IMR-90 (cell line): ENCODE data around the gene RAB3IL1. TPM values are rescaled to one million over a fixed set of nuclear protein-coding genes. Genes with fewer than 3 reads are reported as not detected.

Experiments
- ATAC-seq: fragments of 200-7000 bp; cut with Tn5 transposase; 2 replicates; pipeline ENCODE4 v1.9.1; 2020; ENCODE audit warnings: low read depth, mild to moderate bottlenecking, moderate library complexity
- BruUV-seq: library from RNA; stranded (reverse); fragments of 400-500 nt; replicated peaks from 2 replicates; lab custom pipeline; 2021; lab: Mats Ljungman, UMichigan
- CTCF ChIA-PET: fragments of 300-600 bp; formaldehyde crosslinking; extraction: SDS; loops from one replicate; lab custom pipeline; 2021; ENCODE audit warnings: antibody characterized with exemption; lab: Yijun Ruan, JAX
- POLR2A ChIA-PET: fragments of 300-600 bp; sonication (Branson Sonifier 250); formaldehyde crosslinking; loops from one replicate; lab custom pipeline; 2022; ENCODE audit warnings: antibody characterized with exemption; ENCODE audit not compliant: unreplicated experiment; lab: Charles Lee
- DNase-seq: peaks from one replicate; pipeline ENCODE4 v3.0.0; 2013
- H2AFZ ChIP-seq: replicated peaks from 2 replicates; pipeline ENCODE3; 2013; ENCODE audit warnings: low read length, mild to moderate bottlenecking; ENCODE audit not compliant: poor library complexity
- H2AK5ac ChIP-seq: 2 replicates; pipeline ENCODE4 v1.6.1; 2013; ENCODE audit warnings: low read depth, low read length, inconsistent platforms
- H2AK9ac ChIP-seq: replicated peaks from 2 replicates; pipeline ENCODE3; 2013; ENCODE audit warnings: mild to moderate bottlenecking, low read depth, low read length, moderate library complexity; ENCODE audit not compliant: poor library complexity
- H2BK120ac ChIP-seq: 2 replicates; pipeline ENCODE4 v1.6.1; 2013; ENCODE audit warnings: low read depth, low read length, inconsistent platforms
- H2BK15ac ChIP-seq: 3 replicates; pipeline ENCODE4 v1.6.1; 2013; ENCODE audit warnings: low read depth, low read length, inconsistent platforms
- H2BK20ac ChIP-seq: 2 replicates; pipeline ENCODE4 v1.6.1; 2013; ENCODE audit warnings: low read depth, mild to moderate bottlenecking, inconsistent platforms, low read length, moderate library complexity
- H2BK5ac ChIP-seq: 2 replicates; pipeline ENCODE4 v1.6.1; 2013; ENCODE audit warnings: mild to moderate bottlenecking, low read depth, low read length, inconsistent platforms; ENCODE audit not compliant: poor library complexity, severe bottlenecking
- H3K14ac ChIP-seq: replicated peaks from 2 replicates; pipeline ENCODE4 v1.6.1; 2013; ENCODE audit warnings: low read depth, low read length, inconsistent platforms
- H3K18ac ChIP-seq: 2 replicates; pipeline ENCODE4 v1.6.1; 2013; ENCODE audit warnings: low read depth, low read length, control low read depth
- H3K23ac ChIP-seq: 2 replicates; pipeline ENCODE4 v1.6.1; 2013; ENCODE audit warnings: low read depth, low read length, inconsistent platforms
- H3K27ac ChIP-seq: 2 replicates; pipeline ENCODE4 v1.5.1; 2013; ENCODE audit warnings: mild to moderate bottlenecking, control low read depth, low read length; ENCODE audit not compliant: insufficient read depth
- H3K27me3 ChIP-seq: 2 replicates; pipeline ENCODE4 v1.6.1; 2013; ENCODE audit warnings: low read length; ENCODE audit not compliant: control insufficient read depth, insufficient read depth
- H3K36me3 ChIP-seq: 2 replicates; pipeline ENCODE4 v1.6.1; 2013; ENCODE audit warnings: low read length, mixed read lengths; ENCODE audit not compliant: control insufficient read depth, insufficient read depth
- H3K4ac ChIP-seq: 2 replicates; pipeline ENCODE4 v1.6.1; 2013; ENCODE audit warnings: low read depth, low read length, inconsistent platforms
- H3K4me1 ChIP-seq: 2 replicates; pipeline ENCODE4 v1.6.1; 2013; ENCODE audit warnings: low read length, mixed read lengths; ENCODE audit not compliant: control insufficient read depth, insufficient read depth
- H3K4me2 ChIP-seq: 2 replicates; pipeline ENCODE4 v1.6.1; 2013; ENCODE audit warnings: low read depth, mild to moderate bottlenecking, control low read depth, low read length, moderate library complexity
- H3K4me3 ChIP-seq: 2 replicates; pipeline ENCODE4 v1.5.1; 2013; ENCODE audit warnings: low read depth, mild to moderate bottlenecking, control low read depth, low read length, moderate library complexity; ENCODE audit not compliant: insufficient read depth
- H3K56ac ChIP-seq: 2 replicates; pipeline ENCODE4 v1.6.1; 2013; ENCODE audit warnings: low read length, inconsistent platforms; ENCODE audit not compliant: insufficient read depth; ENCODE audit errors: extremely low read depth
- H3K79me1 ChIP-seq, 2 experiments: 2 replicates each; pipeline ENCODE4 v1.6.1; 2013; ENCODE audit warnings: low read length in 2 of 2, inconsistent platforms in 1 of 2, low read depth in 1 of 2
- H3K9ac ChIP-seq: 2 replicates; pipeline ENCODE4 v1.6.1; 2013; ENCODE audit warnings: low read depth, low read length, control low read depth
- H3K9me1 ChIP-seq: 2 replicates; pipeline ENCODE4 v1.6.1; 2013; ENCODE audit warnings: low read length, inconsistent platforms; ENCODE audit not compliant: insufficient read depth
- H3K9me3 ChIP-seq: 2 replicates; pipeline ENCODE4 v1.6.1; 2013; ENCODE audit warnings: low read length; ENCODE audit not compliant: control insufficient read depth, insufficient read depth
- H4K20me1 ChIP-seq: 2 replicates; pipeline ENCODE4 v1.6.1; 2013; ENCODE audit warnings: low read length, inconsistent platforms; ENCODE audit not compliant: insufficient read depth
- H4K5ac ChIP-seq: 2 replicates; pipeline ENCODE4 v1.6.1; 2013; ENCODE audit warnings: mild to moderate bottlenecking, low read depth, low read length, control low read depth
- H4K8ac ChIP-seq, 2 experiments: 2 replicates each; pipeline ENCODE4 v1.6.1; 2013; ENCODE audit warnings: low read depth in 2 of 2, low read length in 2 of 2, control low read depth in 1 of 2, inconsistent platforms in 1 of 2
- H4K91ac ChIP-seq: 2 replicates; pipeline ENCODE4 v1.6.1; 2013; ENCODE audit warnings: low read depth, low read length, inconsistent platforms; ENCODE audit not compliant: insufficient read depth
- BHLHE40 ChIP-seq: fragments of 150-350 bp; IDR thresholded peaks from 2 replicates; pipeline ENCODE4 v1.6.1; 2016; ENCODE audit warnings: mild to moderate bottlenecking, low read depth, low read length
- CEBPB ChIP-seq: IDR thresholded peaks from 2 replicates; pipeline ENCODE4 v1.6.1; 2012; ENCODE audit warnings: low read depth, low read length, improper control_type of control experiment
- CHD1 ChIP-seq: IDR thresholded peaks from 2 replicates; pipeline ENCODE4 v1.6.1; 2012; ENCODE audit warnings: low read depth, low read length, improper control_type of control experiment
- FOS ChIP-seq: fragments of 150-350 bp; IDR thresholded peaks from 2 replicates; pipeline ENCODE4 v1.6.1; 2016; ENCODE audit warnings: low read depth, low read length
- MAFK ChIP-seq: IDR thresholded peaks from 2 replicates; pipeline ENCODE4 v1.6.1; 2012; ENCODE audit warnings: low read depth, low read length, improper control_type of control experiment
- MAZ ChIP-seq: IDR thresholded peaks from 2 replicates; pipeline ENCODE4 v1.6.1; 2012; ENCODE audit warnings: low read depth, mild to moderate bottlenecking, low read length, improper control_type of control experiment, moderate library complexity, borderline replicate concordance
- MXI1 ChIP-seq: IDR thresholded peaks from 2 replicates; pipeline ENCODE4 v1.6.1; 2012; ENCODE audit warnings: low read depth, mild to moderate bottlenecking, low read length, moderate library complexity, borderline replicate concordance
- POLR2A ChIP-seq: IDR thresholded peaks from 2 replicates; pipeline ENCODE4 v1.6.1; 2012; ENCODE audit warnings: mild to moderate bottlenecking, low read depth, low read length
- RAD21 ChIP-seq: IDR thresholded peaks from 2 replicates; pipeline ENCODE4 v1.6.1; 2012; ENCODE audit warnings: low read length, improper control_type of control experiment
- RCOR1 ChIP-seq: IDR thresholded peaks from 2 replicates; pipeline ENCODE4 v1.6.1; 2012; ENCODE audit warnings: mild to moderate bottlenecking, low read length, improper control_type of control experiment; ENCODE audit not compliant: insufficient replicate concordance
- RFX5 ChIP-seq: IDR thresholded peaks from 2 replicates; pipeline ENCODE4 v1.8.0; 2012; ENCODE audit warnings: low read depth, mild to moderate bottlenecking, low read length, moderate library complexity
- SMC3 ChIP-seq: fragments of 150-350 bp; IDR thresholded peaks from 2 replicates; pipeline ENCODE4 v1.6.1; 2016; ENCODE audit warnings: low read depth, mild to moderate bottlenecking, antibody characterized with exemption, low read length, moderate library complexity
- WGBS, 2 experiments: methylation state at CpG; one replicate each; pipeline versions ENCODE4 v1.1.5 to v1.1.7; 2013; ENCODE audit warnings: missing lambda C conversion rate in 2 of 2; ENCODE audit not compliant: insufficient read length in 1 of 2; ENCODE audit errors: extremely low coverage in 2 of 2; 5-methylcytosine and 5-hydroxymethylcytosine counted together
- dilution Hi-C: fragments of 300-500 bp; cut with HindIII; formaldehyde crosslinking; loops from one replicate; pipeline ENCODE4 v1.14.3; 2018; ENCODE audit warnings: low sequenced_read_pairs; ENCODE audit not compliant: unreplicated experiment
- in situ Hi-C: fragments of 300-500 bp; cut with MboI; formaldehyde crosslinking; loops from 3 replicates; pipeline ENCODE4 v1.14.3; 2019; ENCODE audit warnings: low sequenced_read_pairs, inconsistent platforms, mixed read lengths
- intact Hi-C: fragments of 100-400 bp; cut with micrococcal nuclease; formaldehyde crosslinking; loops from 2 replicates; pipeline ENCODE4 v1.10.0; 2022
- polyA plus RNA-seq, 3 experiments: library from polyadenylated mRNA; depleted of rRNA; stranded (reverse); fragments of >200 nt; gene quantifications; 2 replicates each; pipeline ENCODE4 v1.2.3, GENCODE V29; 2012; ENCODE audit warnings: low replicate concordance in 1 of 3
- total RNA-seq: library from RNA; depleted of rRNA; stranded (reverse); fragments of >200 nt; gene quantifications from 2 replicates; pipeline ENCODE4 v1.2.3, GENCODE V29; 2012
- TF ChIP-seq, protein P1 (sequence below): conservative IDR thresholded peaks from 2 replicates; pipeline ENCODE4 v1.5.1; 2012; ENCODE audit warnings: mild to moderate bottlenecking, low read depth, low read length, improper control_type of control experiment
- TF ChIP-seq, protein P2 (sequence below): fragments of 150-350 bp; IDR thresholded peaks from 2 replicates; pipeline ENCODE4 v1.6.1; 2017; ENCODE audit warnings: mild to moderate bottlenecking, antibody characterized with exemption, low read length, low read depth
- TF ChIP-seq, protein P3 (sequence below): fragments of 150-350 bp; IDR thresholded peaks from 2 replicates; pipeline ENCODE4 v1.6.1; 2016; ENCODE audit warnings: low read depth, mild to moderate bottlenecking, low read length, moderate library complexity, borderline replicate concordance

The RAB3IL1 gene
- total and polyA plus RNA-seq, 2 of the 4 experiments (the other 2 are of a cell fraction), result 0.72 to 1.9 TPM

- Histone ChIP-seq H3K27ac (no peak overlapping the region), H3K4ac (no peak overlapping the region; the same call in 1 of the 2 replicates), H3K56ac (no peak overlapping the region), H3K27me3 (peaks cover 25% of the 10 kb centered on the region), H2BK120ac (no peak overlapping the region), H3K4me3 (no peak overlapping the region), H3K36me3 (no peaks in the 10 kb centered on the region), H4K20me1 (no peaks in the 10 kb centered on the region), H3K23ac (no peak overlapping the region), H2AK5ac (peak overlapping the region; percentile 43), H3K4me1 (peaks cover 14% of the 10 kb centered on the region; the same call in 1 of the 2 replicates), H3K18ac (no peak overlapping the region), H2AK9ac (no peak overlapping the region), H2BK20ac (no peak overlapping the region), H2BK15ac (no peak overlapping the region), H3K9me1 (no peaks in the 10 kb centered on the region), H2AFZ (no peak overlapping the region), H3K9ac (no peak overlapping the region), H4K5ac (no peak overlapping the region), H3K14ac (no peak overlapping the region), H4K8ac (no peak overlapping the region), H4K91ac (no peak overlapping the region), H3K4me2 (no peak overlapping the region), H3K79me1 (0 out of 4 replicates have a peak, but pooled peaks cover 0 to 3% of the 10 kb centered on the region in 2 experiments), H3K9me3 (no peaks in the 10 kb centered on the region), H2BK5ac (no peak overlapping the region)
- DNase-seq (no peak), ATAC-seq (no peak)
- in situ Hi-C loops, result no loop called here
- ChIA-PET CTCF (interaction anchor here (0.8 kb wide), 1 partner anchor 28 kb away, joined by 3 read pairs; no protein-coding TSS in a partner anchor), POLR2A (no interaction called here)
- intact Hi-C loops, result no loop called here
- dilution Hi-C loops, result no loop called here
- BruUV-seq, result no TSS peak
- WGBS, 2 experiments, result no CpG with 5 or more reads among the region's 6 CpGs
- TF ChIP-seq BHLHE40 (no peak), RAD21 (no peak), FOS (no peak), RFX5 (no peak), RCOR1 (no peak), MAFK (no peak), MXI1 (no peak), MAZ (no peak), CHD1 (no peak), POLR2A (no peak), SMC3 (no peak), CEBPB (no peak)
- TF ChIP-seq, protein P1, sequence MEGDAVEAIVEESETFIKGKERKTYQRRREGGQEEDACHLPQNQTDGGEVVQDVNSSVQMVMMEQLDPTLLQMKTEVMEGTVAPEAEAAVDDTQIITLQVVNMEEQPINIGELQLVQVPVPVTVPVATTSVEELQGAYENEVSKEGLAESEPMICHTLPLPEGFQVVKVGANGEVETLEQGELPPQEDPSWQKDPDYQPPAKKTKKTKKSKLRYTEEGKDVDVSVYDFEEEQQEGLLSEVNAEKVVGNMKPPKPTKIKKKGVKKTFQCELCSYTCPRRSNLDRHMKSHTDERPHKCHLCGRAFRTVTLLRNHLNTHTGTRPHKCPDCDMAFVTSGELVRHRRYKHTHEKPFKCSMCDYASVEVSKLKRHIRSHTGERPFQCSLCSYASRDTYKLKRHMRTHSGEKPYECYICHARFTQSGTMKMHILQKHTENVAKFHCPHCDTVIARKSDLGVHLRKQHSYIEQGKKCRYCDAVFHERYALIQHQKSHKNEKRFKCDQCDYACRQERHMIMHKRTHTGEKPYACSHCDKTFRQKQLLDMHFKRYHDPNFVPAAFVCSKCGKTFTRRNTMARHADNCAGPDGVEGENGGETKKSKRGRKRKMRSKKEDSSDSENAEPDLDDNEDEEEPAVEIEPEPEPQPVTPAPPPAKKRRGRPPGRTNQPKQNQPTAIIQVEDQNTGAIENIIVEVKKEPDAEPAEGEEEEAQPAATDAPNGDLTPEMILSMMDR, result no peak
- TF ChIP-seq, protein P2, sequence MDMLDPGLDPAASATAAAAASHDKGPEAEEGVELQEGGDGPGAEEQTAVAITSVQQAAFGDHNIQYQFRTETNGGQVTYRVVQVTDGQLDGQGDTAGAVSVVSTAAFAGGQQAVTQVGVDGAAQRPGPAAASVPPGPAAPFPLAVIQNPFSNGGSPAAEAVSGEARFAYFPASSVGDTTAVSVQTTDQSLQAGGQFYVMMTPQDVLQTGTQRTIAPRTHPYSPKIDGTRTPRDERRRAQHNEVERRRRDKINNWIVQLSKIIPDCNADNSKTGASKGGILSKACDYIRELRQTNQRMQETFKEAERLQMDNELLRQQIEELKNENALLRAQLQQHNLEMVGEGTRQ, result no peak
- TF ChIP-seq, protein P3, sequence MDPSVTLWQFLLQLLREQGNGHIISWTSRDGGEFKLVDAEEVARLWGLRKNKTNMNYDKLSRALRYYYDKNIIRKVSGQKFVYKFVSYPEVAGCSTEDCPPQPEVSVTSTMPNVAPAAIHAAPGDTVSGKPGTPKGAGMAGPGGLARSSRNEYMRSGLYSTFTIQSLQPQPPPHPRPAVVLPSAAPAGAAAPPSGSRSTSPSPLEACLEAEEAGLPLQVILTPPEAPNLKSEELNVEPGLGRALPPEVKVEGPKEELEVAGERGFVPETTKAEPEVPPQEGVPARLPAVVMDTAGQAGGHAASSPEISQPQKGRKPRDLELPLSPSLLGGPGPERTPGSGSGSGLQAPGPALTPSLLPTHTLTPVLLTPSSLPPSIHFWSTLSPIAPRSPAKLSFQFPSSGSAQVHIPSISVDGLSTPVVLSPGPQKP, result no peak
These were observed 1.8 kb upstream of the RAB3IL1 start for GRCh38 chr11:61918938-61919704.
